Endothelial cell of umbilical vein (primary cell): Measurements from ENCODE around the gene CBFB. TPM values are rescaled to one million over a fixed set of nuclear protein-coding genes. Genes with fewer than 3 reads are reported as not detected.

Source experiments
- BruUV-seq: library from RNA; stranded (reverse); fragments of 400-500 nt; replicated peaks from 2 replicates; lab custom pipeline; 2021; lab: Mats Ljungman, UMichigan
- CTCF ChIA-PET: fragments of 300-600, 350-600 bp; sonication (Branson Sonifier 250); formaldehyde crosslinking; loops from one replicate; lab custom pipeline; 2021; ENCODE audit warnings: antibody characterized with exemption, inconsistent platforms; lab: Charles Lee
- POLR2A ChIA-PET: fragments of 300-600, 350-600 bp; sonication (Branson Sonifier 250); formaldehyde crosslinking; loops from one replicate; lab custom pipeline; 2021; ENCODE audit warnings: antibody characterized with exemption, inconsistent platforms; lab: Charles Lee
- DNase-seq: peaks from one replicate; pipeline ENCODE4 v3.0.0-alpha.2; 2011; ENCODE audit warnings: low read depth, low spot score
- FAIRE-seq: peaks from 2 replicates; lab custom pipeline; 2011; peaks lifted over from hg19 to GRCh38; lab: Jason Lieb, UNC
- H2AFZ ChIP-seq: 2 replicates; pipeline ENCODE4 v1.6.0; 2012; ENCODE audit warnings: low read depth, low read length, control low read depth, inconsistent platforms
- H3K27ac ChIP-seq: 2 replicates; pipeline ENCODE4 v1.5.1; 2011; ENCODE audit warnings: low read depth, mild to moderate bottlenecking, control low read depth, low read length, moderate library complexity; ENCODE audit not compliant: insufficient read depth
- H3K27me3 ChIP-seq, 2 experiments: 2 replicates each; pipeline versions ENCODE4 v1.6.0 to v1.6.1; 2011; ENCODE audit warnings: low read length in 2 of 2, mixed read lengths in 1 of 2; ENCODE audit not compliant: control insufficient read depth in 2 of 2, insufficient read depth in 2 of 2
- H3K36me3 ChIP-seq, 2 experiments: 2 replicates in 1 of 2; 3 replicates in 1 of 2; pipeline ENCODE4 v1.5.1; 2011; ENCODE audit warnings: low read length in 2 of 2, mild to moderate bottlenecking in 1 of 2, moderate library complexity in 1 of 2; ENCODE audit not compliant: control insufficient read depth in 2 of 2, insufficient read depth in 2 of 2; ENCODE audit errors: extremely low read depth in 1 of 2
- H3K4me1 ChIP-seq: 3 replicates; pipeline ENCODE4 v1.5.1; 2011; ENCODE audit warnings: mild to moderate bottlenecking, low read length; ENCODE audit not compliant: control insufficient read depth, insufficient read depth; ENCODE audit errors: extremely low read depth
- H3K4me2 ChIP-seq: 2 replicates; pipeline ENCODE4 v1.6.1; 2011; ENCODE audit warnings: low read length, control low read depth, mixed read lengths; ENCODE audit not compliant: insufficient read depth
- H3K4me3 ChIP-seq, 3 experiments: fragments of 200-600 bp in 1 of 3; sonication (generic), shearing (Covaris generic) in 1 of 3; replicated peaks in 1 of 3; 2 replicates each; pipeline ENCODE4 v1.5.1; 2011 to 2016; ENCODE audit warnings: control low read depth in 3 of 3, low read length in 3 of 3, mild to moderate bottlenecking in 2 of 3, inconsistent platforms in 1 of 3, low read depth in 1 of 3, moderate library complexity in 1 of 3; ENCODE audit not compliant: insufficient read depth in 1 of 3
- H3K79me2 ChIP-seq: 2 replicates; pipeline ENCODE4 v1.6.0; 2012; ENCODE audit warnings: low read length, inconsistent platforms; ENCODE audit not compliant: control insufficient read depth, insufficient read depth
- H3K9ac ChIP-seq: replicated peaks from 2 replicates; pipeline ENCODE3; 2011; ENCODE audit warnings: low read length, control low read depth; ENCODE audit not compliant: insufficient read depth; ENCODE audit errors: extremely low read depth
- H3K9me1 ChIP-seq: replicated peaks from 3 replicates; pipeline ENCODE4 v1.6.0; 2011; ENCODE audit warnings: mild to moderate bottlenecking, low read length; ENCODE audit not compliant: control insufficient read depth, insufficient read depth; ENCODE audit errors: extremely low read depth
- H3K9me3 ChIP-seq: replicated peaks from 2 replicates; pipeline ENCODE4 v1.5.1; 2012; ENCODE audit warnings: low read length, inconsistent platforms; ENCODE audit not compliant: control insufficient read depth, insufficient read depth
- H4K20me1 ChIP-seq: replicated peaks from 2 replicates; pipeline ENCODE3; 2011; ENCODE audit warnings: mild to moderate bottlenecking, low read length; ENCODE audit not compliant: control insufficient read depth, insufficient read depth; ENCODE audit errors: extremely low read depth
- EZH2 ChIP-seq: IDR thresholded peaks from 2 replicates; pipeline ENCODE4 v1.6.1; 2012; ENCODE audit warnings: borderline replicate concordance, low read depth, mild to moderate bottlenecking, moderate library complexity, low read length, inconsistent platforms; ENCODE audit not compliant: severe bottlenecking
- FOS ChIP-seq: IDR thresholded peaks from 2 replicates; pipeline ENCODE4 v1.6.1; 2011; ENCODE audit warnings: mild to moderate bottlenecking, low read length, moderate library complexity, borderline replicate concordance; ENCODE audit not compliant: insufficient read depth
- GATA2 ChIP-seq: IDR thresholded peaks from 2 replicates; pipeline ENCODE4 v1.7.0; 2011; ENCODE audit warnings: low read depth, mild to moderate bottlenecking, moderate library complexity, mixed read lengths, low read length; ENCODE audit not compliant: insufficient read length, insufficient read depth
- JUN ChIP-seq: IDR thresholded peaks from 2 replicates; pipeline ENCODE4 v1.6.1; 2011; ENCODE audit warnings: borderline replicate concordance, low read depth; ENCODE audit not compliant: insufficient read length, insufficient read depth
- MYC ChIP-seq: IDR thresholded peaks from one replicate; pipeline ENCODE4 v1.6.1; 2011; ENCODE audit warnings: mild to moderate bottlenecking, low read depth, low read length
- POLR2A ChIP-seq: IDR thresholded peaks from 2 replicates; pipeline ENCODE4 v1.6.1; 2012; ENCODE audit warnings: low read depth, mild to moderate bottlenecking, control low read depth, low read length
- POLR2AphosphoS5 ChIP-seq: IDR thresholded peaks from 2 replicates; pipeline ENCODE4 v1.6.1; 2012; ENCODE audit warnings: low read depth, mild to moderate bottlenecking, control low read depth, low read length, moderate library complexity; ENCODE audit not compliant: insufficient read depth
- dilution Hi-C: fragments of 300-500 bp; cut with MboI; formaldehyde crosslinking; loops from one replicate; pipeline ENCODE4 v1.15.0; 2019; ENCODE audit warnings: low sequenced_read_pairs; ENCODE audit not compliant: extremely low pct_ligation_motif_present
- intact Hi-C: fragments of 100-400 bp; cut with micrococcal nuclease; formaldehyde crosslinking; loops from one replicate; pipeline ENCODE4 v1.10.0; 2022
- polyA plus RNA-seq, 4 experiments: library from polyadenylated mRNA; depleted of rRNA in 3 of 4; stranded (reverse) in 3 of 4; unstranded in 1 of 4; fragments of >200 nt; gene quantifications; 2 replicates each; pipeline versions ENCODE4 v1.2.1 to v1.2.3, GENCODE V29; 2011 to 2012; ENCODE audit warnings: missing spikeins in 1 of 4
- total RNA-seq: library from RNA; stranded (reverse); gene quantifications from 2 replicates; pipeline ENCODE4 v1.2.3, GENCODE V29; 2021
- TF ChIP-seq, protein P1 (sequence below): IDR thresholded peaks from 2 replicates; pipeline ENCODE4 v1.6.1; 2011; ENCODE audit not compliant: insufficient read depth, insufficient read length
- TF ChIP-seq, protein P2 (sequence below), 2 donors: IDR thresholded peaks; 1 replicate in 1 of 2; 2 replicates in 1 of 2; pipeline ENCODE4 v1.5.1; 2011; ENCODE audit warnings: low read length in 2 of 2, mild to moderate bottlenecking in 2 of 2, moderate library complexity in 2 of 2, control low read depth in 1 of 2, inconsistent platforms in 1 of 2, low read depth in 1 of 2; ENCODE audit not compliant: insufficient read depth in 1 of 2; ENCODE audit errors: extremely low read depth in 1 of 2

CBFB gene
- total and polyA plus RNA-seq, 2 donors (not counting 3 experiments of a cell fraction or from before 2014, with no cell fraction given), result 27.8 to 103 TPM

- TF ChIP-seq, protein P1, sequence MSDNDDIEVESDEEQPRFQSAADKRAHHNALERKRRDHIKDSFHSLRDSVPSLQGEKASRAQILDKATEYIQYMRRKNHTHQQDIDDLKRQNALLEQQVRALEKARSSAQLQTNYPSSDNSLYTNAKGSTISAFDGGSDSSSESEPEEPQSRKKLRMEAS, result no peak
- TF ChIP-seq POLR2AphosphoS5 (no peak), FOS (no peak), GATA2 (no peak), MYC (no peak)
- no TSS peak for BruUV-seq
- DNase-seq (no peak), FAIRE-seq (no peak)
- H3K27ac ChIP-seq, result no peak overlapping the region
- dilution Hi-C loops (no loop called here), intact Hi-C loops (no loop called here)
- H3K4me1 ChIP-seq, result peaks cover 3% of the 10 kb centered on the region
- no peaks in the 10 kb centered on the region for H3K9me3 ChIP-seq
- H2AFZ ChIP-seq, result no peak overlapping the region
- H4K20me1 ChIP-seq, result peaks cover 15% of the 10 kb centered on the region
- ChIA-PET POLR2A (no interaction called here), CTCF (no interaction called here)
- no peaks in the 10 kb centered on the region for H3K27me3 ChIP-seq
- no peak overlapping the region for H3K4me2 ChIP-seq
- peaks cover 0 to 22% of the 10 kb centered on the region in 2 experiments for H3K36me3 ChIP-seq
- no peaks in the 10 kb centered on the region for H3K9me1 ChIP-seq
- peaks cover 98% of the 10 kb centered on the region for H3K79me2 ChIP-seq
- H3K4me3 ChIP-seq, result no peak overlapping the region
- H3K9ac ChIP-seq, result no peak overlapping the region
Measured at GRCh38 chr16:67039260-67040020, 10.5 kb downstream of the CBFB start.

DNA sequence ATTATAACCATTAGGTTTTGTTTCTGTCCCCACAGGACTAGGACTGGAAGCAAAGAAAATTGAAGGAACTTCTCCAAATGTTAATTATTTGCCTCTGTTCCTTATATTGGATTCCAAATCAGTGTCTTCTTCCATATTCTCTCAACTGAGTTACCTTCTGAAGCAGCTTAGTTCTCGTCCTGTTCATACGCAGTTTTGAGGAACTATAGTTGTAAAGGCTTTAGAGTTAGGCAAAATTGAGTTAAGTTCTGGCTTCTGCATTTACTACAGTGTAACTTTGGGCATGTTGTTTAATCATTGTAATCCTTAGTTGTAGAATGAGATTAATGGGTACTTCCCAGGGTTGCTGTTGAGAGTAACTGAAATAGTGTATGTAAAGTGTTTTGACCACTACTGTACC, 11.2 kb downstream of the CBFB start:
- FAIRE-seq, result no peak
- POLR2A ChIA-PET, result no interaction called here
- no peak overlapping the region for H3K9ac ChIP-seq

More for the DNA sequence above, 11.2 kb downstream of the CBFB start:
- H3K36me3 ChIP-seq, result peaks cover 0 to 20% of the 10 kb centered on the region in 2 experiments
- dilution Hi-C loops (no loop called here), intact Hi-C loops (no loop called here)
- no peak overlapping the region for H3K4me3 ChIP-seq
- H2AFZ ChIP-seq, result no peak overlapping the region
- no peaks in the 10 kb centered on the region for H3K4me1 ChIP-seq
- peaks cover 11% of the 10 kb centered on the region for H4K20me1 ChIP-seq
- H3K79me2 ChIP-seq, result peaks cover 96% of the 10 kb centered on the region
- H3K9me3 ChIP-seq, result no peaks in the 10 kb centered on the region
- no peaks in the 10 kb centered on the region for H3K9me1 ChIP-seq
- H3K4me2 ChIP-seq, result no peak overlapping the region
- TF ChIP-seq, protein P2, sequence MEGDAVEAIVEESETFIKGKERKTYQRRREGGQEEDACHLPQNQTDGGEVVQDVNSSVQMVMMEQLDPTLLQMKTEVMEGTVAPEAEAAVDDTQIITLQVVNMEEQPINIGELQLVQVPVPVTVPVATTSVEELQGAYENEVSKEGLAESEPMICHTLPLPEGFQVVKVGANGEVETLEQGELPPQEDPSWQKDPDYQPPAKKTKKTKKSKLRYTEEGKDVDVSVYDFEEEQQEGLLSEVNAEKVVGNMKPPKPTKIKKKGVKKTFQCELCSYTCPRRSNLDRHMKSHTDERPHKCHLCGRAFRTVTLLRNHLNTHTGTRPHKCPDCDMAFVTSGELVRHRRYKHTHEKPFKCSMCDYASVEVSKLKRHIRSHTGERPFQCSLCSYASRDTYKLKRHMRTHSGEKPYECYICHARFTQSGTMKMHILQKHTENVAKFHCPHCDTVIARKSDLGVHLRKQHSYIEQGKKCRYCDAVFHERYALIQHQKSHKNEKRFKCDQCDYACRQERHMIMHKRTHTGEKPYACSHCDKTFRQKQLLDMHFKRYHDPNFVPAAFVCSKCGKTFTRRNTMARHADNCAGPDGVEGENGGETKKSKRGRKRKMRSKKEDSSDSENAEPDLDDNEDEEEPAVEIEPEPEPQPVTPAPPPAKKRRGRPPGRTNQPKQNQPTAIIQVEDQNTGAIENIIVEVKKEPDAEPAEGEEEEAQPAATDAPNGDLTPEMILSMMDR (IDR thresholded peaks at IDR 0.05; ENCODE audit: extremely low read depth in 1 of 2, insufficient read depth in 1 of 2, low read depth in 1 of 2, low read length in 2 of 2), result no peak
- TF ChIP-seq FOS, result no peak
- TF ChIP-seq MYC, result no peak
- TF ChIP-seq EZH2, result no peak
- TF ChIP-seq GATA2, result no peak
- TF ChIP-seq, protein P1, result no peak
- no peak for TF ChIP-seq POLR2AphosphoS5
- TF ChIP-seq POLR2A, result no peak
- no peak for TF ChIP-seq JUN
- H3K27ac ChIP-seq, result no peak overlapping the region
- H3K27me3 ChIP-seq, result no peaks in the 10 kb centered on the region
- no peak for DNase-seq
- CTCF ChIA-PET, result no interaction called here
- BruUV-seq, result no TSS peak
